Measurements from ENCODE around the gene GGA2. TPM values are rescaled to one million over a fixed set of nuclear protein-coding genes. Genes with fewer than 3 reads are reported as not detected.

Gene GGA2
- total RNA-seq, 1 donor from 2014 or later = 39.0 TPM

Small RNAs within 50 kb of the gene (small RNA-seq; reads per million reads assigned to genes)
- gene RF00072 = not detected

Other genes starting within 250 kb of the GGA2 start
- 76.9 TPM for gene SCNN1B, start 208.2 kb downstream of the GGA2 start, total RNA-seq
- 21.4 TPM for gene COG7, start 57.3 kb downstream of the GGA2 start, total RNA-seq
- 46.7 TPM for gene EARS2, start 46.9 kb upstream of the GGA2 start, total RNA-seq
- 57.2 TPM for gene UBFD1, start 47.2 kb upstream of the GGA2 start, total RNA-seq
- 68.8 TPM for gene NDUFAB1, start 85.8 kb upstream of the GGA2 start, total RNA-seq
- gene PALB2, start 130.8 kb upstream of the GGA2 start, total RNA-seq = 10.1 TPM
- gene DCTN5, start 131.0 kb upstream of the GGA2 start, total RNA-seq = 23.6 TPM
- 8.1 TPM for gene PLK1, start 168.4 kb upstream of the GGA2 start, total RNA-seq
- not detected for gene ERN2, start 202.7 kb upstream of the GGA2 start, total RNA-seq
- gene CHP2, start 244.5 kb upstream of the GGA2 start, total RNA-seq = 2.5 TPM